Ramos (cell line): ENCODE measurements around the gene ZIC1.

Experiments
- in situ Hi-C: fragments of 300-500 bp; cut with MboI; formaldehyde crosslinking; loops from one replicate; pipeline ENCODE4 v1.14.3; 2022; ENCODE audit warnings: low sequenced_read_pairs; ENCODE audit not compliant: unreplicated experiment

ZIC1 gene

GRCh38 chr3:147407114-147407497, 2.1 kb upstream of the ZIC1 start:
- in situ Hi-C loops: no loop called here

GRCh38 chr3:147407498-147408187, 1.5 kb upstream of the ZIC1 start:
- in situ Hi-C loops: no loop called here

DNA sequence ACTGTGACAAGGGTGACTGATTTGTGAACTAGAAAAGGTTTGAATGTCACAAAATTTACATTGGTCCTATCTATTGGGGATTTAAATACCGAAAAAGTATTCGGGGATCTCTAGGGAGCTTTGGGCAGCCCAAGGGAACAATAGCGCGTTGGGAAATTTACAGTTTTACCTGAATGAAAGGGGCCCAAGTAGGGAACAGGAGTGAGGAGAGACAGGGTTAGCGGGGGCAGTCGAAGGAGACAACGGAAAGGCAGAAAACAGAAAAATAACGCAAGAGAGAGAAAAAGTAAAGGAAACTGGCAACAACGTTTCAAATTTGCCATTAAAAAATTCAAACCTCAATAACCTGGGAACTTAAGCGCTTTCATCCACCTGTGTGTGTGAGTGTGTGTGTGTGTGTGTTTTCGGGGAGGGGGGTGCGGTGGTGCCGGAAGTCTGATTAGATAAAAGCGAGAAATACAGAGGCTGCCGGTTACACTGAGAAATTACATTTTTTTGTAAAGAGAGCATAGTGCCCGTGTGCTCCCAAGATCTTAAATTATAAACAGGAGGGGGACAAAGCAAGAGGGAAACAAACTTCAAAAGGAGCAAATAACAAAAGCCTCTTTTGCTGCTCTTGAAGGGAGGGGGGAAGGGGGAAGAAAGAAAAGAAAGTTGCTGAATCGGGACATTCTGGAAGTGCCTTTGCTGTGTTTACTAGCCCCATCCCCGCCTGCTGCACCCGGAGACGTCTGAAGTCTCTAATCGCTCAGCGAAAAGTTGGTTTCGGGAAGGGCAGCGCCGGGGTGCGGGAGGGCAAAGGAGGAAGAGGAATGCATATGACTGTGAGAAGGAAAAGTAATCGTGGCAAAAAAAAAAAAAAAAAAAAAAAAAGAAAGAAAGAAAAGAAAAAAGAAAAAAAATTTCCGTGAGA, 721 bp upstream of the ZIC1 start:
- in situ Hi-C loops: no loop called here

GRCh38 chr3:147410116-147410525, 956 bp downstream of the ZIC1 start:
- in situ Hi-C loops: no loop called here

DNA sequence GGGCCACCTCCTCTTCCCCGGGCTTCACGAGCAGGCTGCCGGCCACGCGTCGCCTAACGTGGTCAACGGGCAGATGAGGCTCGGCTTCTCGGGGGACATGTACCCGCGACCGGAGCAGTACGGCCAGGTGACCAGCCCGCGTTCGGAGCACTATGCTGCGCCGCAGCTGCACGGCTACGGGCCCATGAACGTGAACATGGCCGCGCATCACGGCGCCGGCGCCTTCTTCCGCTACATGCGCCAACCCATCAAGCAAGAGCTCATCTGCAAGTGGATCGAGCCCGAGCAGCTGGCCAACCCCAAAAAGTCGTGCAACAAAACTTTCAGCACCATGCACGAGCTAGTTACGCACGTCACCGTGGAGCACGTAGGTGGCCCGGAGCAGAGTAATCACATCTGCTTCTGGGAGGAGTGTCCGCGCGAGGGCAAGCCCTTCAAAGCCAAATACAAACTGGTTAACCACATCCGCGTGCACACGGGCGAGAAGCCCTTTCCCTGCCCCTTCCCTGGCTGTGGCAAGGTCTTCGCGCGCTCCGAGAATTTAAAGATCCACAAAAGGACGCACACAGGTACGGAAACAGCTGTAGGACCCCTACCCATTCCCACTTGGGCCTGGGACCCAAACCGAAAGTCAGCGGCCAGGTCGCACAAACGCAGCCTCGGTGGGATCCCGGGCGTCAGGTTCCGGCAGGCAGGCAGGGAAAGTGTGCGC, 1.5 kb downstream of the ZIC1 start:
- in situ Hi-C loops: no loop called here

GRCh38 chr3:147411238-147411814, 2.2 kb downstream of the ZIC1 start:
- in situ Hi-C loops: no loop called here

- in situ Hi-C loops: no loop called here
These were observed 2.7 kb downstream of the ZIC1 start for GRCh38 chr3:147411815-147412241.

GRCh38 chr3:147412261-147412916, 3.2 kb downstream of the ZIC1 start:
- in situ Hi-C loops: no loop called here

DNA sequence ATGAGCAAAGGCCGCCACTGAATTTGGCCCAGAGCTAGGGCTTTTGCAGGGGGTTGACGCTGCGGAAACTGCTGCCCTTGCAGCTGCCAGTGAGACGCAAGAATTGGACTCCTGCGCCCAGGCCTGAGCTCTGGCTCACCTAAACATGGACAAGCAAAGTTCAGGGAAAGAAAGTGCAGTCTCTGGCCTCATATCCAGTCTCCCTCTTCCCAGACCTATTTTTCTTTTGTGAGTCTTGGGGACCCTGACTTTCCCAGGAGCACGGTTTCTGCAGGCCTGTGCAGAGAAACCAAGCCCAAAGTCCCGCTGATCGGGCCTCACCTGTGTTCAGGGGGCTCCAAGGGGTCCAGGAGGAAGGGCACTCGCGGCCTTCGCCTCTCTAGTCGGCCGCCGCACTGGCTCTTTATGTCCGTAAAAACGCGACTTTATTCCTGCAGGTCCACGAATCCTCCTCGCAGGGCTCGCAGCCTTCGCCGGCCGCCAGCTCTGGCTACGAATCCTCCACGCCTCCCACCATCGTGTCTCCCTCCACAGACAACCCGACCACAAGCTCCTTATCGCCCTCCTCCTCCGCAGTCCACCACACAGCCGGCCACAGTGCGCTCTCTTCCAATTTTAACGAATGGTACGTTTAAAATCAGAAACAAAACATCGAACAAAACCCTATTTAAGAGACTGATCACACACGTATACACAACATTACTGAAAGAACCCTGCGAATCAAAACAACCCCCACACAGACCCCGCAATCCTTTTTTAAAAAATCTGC, 3.9 kb downstream of the ZIC1 start:
- in situ Hi-C loops: no loop called here

DNA sequence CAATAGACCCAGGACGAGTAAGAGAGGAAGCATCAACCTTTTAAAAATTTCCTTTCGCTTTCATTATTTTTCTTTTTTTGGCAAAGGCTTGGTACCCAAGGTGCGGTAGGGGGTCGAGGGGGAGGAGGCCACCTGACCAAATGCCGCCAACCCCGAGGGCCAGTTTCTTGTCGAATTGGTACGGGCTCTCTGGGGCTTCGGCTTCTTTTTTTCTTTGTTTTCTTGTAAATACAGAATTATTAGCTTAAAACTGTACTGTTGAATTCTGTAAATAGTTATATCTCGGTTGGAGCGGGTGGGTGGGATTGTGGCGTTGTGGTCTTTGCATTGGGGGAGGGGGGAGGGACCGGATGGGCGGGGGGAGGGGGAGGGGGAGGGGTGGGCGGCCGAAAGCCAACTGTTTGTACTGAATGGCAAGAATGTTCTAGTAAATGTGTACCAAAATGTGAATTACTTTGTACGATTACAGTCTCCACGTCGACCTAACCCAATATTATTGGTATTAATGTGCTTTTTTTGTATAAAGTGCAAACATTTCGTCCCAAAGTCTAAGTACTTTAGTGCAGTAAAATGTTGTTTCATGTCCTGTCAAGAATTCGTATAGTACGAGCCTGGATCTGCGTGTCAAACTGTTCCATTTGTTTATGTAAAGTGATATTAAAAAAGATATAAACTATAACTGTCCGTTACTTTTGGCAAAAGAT, 4.7 kb downstream of the ZIC1 start:
- in situ Hi-C loops: no loop called here

DNA sequence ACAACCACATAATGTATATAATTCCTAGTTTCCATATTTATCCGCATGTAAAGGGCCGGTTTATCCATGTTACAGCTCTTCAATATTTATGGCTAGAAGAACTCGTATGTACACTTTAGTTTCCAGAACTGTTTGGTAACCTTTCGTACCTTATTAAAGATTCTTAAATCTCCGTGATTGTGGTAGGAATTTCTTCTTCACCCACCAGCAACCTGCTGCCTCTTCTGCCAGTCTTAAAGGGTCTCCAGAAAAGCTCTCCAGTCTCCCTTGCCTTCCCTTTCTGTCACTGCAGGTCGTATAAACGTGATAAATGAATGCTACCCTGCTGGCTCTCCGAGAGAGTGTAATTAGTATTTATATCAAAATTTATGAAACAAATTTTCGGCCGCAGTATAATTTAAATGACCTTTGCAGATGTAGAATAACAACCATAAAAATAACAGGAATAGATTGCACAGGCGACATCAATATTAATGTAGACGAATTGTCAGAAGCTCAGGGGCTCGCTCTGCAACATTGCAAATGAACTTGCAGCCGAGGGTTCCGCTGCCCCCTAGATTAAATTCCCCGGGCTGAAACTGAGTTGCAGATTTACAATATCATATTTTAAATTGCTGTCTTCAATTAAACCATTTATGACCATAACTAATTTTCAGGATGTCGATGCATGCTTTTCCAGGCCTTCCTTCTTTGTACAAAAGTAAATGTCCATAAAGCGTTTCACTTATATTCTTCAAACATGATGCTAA, 5.4 kb downstream of the ZIC1 start:
- in situ Hi-C loops: no loop called here

GRCh38 chr3:147415286-147415685, 6.1 kb downstream of the ZIC1 start:
- in situ Hi-C loops: no loop called here

DNA sequence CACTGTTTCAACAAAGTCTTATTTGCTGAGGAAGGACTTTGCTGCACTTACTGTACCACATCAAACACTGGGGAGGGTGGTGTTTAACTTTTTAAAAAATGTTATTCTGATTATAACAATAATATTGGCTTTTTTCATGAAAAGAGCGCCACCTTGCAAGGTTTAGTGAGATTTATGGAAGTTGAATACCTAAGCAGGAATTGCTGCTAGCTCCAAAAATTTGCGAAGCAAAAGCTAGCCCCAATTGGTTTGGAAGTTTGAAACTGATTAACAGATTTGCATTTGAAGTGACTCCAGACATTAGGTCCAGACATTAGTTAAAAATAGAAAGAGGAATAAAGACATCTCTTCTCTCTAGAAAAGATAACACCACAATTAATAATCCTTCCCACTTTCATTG, 6.7 kb downstream of the ZIC1 start:
- in situ Hi-C loops: no loop called here

- in situ Hi-C loops: no loop called here
These were observed 7.8 kb downstream of the ZIC1 start for GRCh38 chr3:147416931-147417330.

DNA sequence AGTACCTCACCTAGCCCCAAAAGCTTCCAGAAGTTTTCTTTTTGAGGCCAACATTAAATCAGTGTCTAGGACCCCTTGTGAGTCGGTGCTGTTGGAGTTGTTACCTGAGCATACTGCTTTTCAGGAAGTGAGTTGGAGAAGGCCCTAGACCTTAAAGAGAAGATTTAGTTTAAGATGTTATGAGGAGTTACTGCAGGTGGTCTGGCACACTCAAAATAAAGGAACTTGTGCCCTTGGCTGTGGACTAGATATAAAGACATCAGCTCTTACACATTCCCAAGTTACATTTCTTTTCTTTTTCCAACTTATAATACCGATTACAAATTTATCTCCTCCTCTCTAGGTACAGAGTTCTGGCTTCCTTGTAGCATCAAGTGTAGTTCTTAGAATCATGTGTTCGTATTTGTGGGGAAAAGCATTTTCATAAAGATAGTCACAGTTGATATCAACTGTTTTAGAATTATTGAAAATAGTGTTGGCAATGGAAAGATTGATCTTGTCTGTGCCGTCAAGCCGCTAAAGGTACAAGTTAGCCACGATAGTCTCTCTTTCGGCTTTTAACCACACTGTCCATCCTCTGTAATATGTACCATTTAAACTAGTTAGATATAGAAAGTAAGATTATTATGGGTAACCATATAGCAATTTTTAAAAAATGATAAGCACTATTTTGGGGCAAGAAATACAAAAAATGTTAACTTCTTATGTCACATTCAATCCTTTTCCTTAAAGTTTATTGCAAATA, 8.6 kb downstream of the ZIC1 start:
- in situ Hi-C loops: no loop called here

- in situ Hi-C loops: no loop called here
These were observed 9.2 kb downstream of the ZIC1 start for GRCh38 chr3:147418371-147418781.
